ENCODE results near the gene ZNF146. TPM values are rescaled to one million over a fixed set of nuclear protein-coding genes. Genes with fewer than 3 reads are reported as not detected.

The ZNF146 gene
- total RNA-seq, 1 donor from 2014 or later, result 110 TPM

GRCh38 chr19:36255316-36255715, 40.4 kb downstream of the ZNF146 start:
- no peak overlapping the region for H3K4me3 Mint-ChIP-seq
- peak; percentile 64 for DNase-seq (ENCODE audit: extremely low spot score, unreplicated experiment)
- H3K27me3 Mint-ChIP-seq, result no peaks in the 10 kb centered on the region
- no peak overlapping the region for H3K27ac Mint-ChIP-seq
- TF ChIP-seq CTCF (conservative IDR thresholded peaks at IDR 0.05), result no peak
- H3K9me3 Mint-ChIP-seq, result no peaks in the 10 kb centered on the region
- H3K36me3 Mint-ChIP-seq, result peaks cover 9% of the 10 kb centered on the region
- no peaks in the 10 kb centered on the region for H3K4me1 Mint-ChIP-seq (ENCODE audit: unreplicated experiment)

DNA sequence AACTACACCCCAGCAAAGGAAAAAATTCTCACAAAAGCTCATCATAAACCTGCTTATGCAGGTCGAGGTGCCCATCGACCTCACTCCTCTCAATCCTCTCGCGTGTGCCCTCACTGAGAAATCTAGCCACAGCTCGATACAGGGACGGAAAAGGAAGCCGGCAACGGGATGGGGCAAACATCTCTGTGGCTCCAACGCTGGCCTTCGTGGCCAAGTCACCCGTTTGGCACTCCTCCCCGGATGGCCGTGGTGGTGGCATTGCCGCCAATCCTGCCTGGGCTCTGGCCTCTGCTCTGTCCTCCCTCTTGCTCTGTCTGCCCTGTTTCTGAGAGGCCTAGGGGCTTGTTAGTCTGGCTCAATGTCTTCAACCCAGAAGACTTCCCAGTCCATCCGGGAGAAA, 41.2 kb downstream of the ZNF146 start:
- TF ChIP-seq CTCF (conservative IDR thresholded peaks at IDR 0.05), result no peak
- Mint-ChIP-seq H3K36me3 (peaks cover 9% of the 10 kb centered on the region), H3K27me3 (no peaks in the 10 kb centered on the region), H3K27ac (no peak overlapping the region), H3K9me3 (no peaks in the 10 kb centered on the region), H3K4me1 (ENCODE audit: unreplicated experiment) (no peaks in the 10 kb centered on the region), H3K4me3 (peak overlapping the region; percentile 34)
- peak; percentile 63 for DNase-seq (ENCODE audit: extremely low spot score, unreplicated experiment)

GRCh38 chr19:36256853-36257519, 42.1 kb downstream of the ZNF146 start:
- Mint-ChIP-seq H3K36me3 (peaks cover 9% of the 10 kb centered on the region), H3K9me3 (no peaks in the 10 kb centered on the region), H3K4me3 (peak overlapping the region; percentile 89), H3K27ac (no peak overlapping the region), H3K4me1 (ENCODE audit: unreplicated experiment) (no peaks in the 10 kb centered on the region), H3K27me3 (no peaks in the 10 kb centered on the region)
- no peak for TF ChIP-seq CTCF (conservative IDR thresholded peaks at IDR 0.05)
- DNase-seq (ENCODE audit: extremely low spot score, unreplicated experiment), result peak; percentile 62

DNA sequence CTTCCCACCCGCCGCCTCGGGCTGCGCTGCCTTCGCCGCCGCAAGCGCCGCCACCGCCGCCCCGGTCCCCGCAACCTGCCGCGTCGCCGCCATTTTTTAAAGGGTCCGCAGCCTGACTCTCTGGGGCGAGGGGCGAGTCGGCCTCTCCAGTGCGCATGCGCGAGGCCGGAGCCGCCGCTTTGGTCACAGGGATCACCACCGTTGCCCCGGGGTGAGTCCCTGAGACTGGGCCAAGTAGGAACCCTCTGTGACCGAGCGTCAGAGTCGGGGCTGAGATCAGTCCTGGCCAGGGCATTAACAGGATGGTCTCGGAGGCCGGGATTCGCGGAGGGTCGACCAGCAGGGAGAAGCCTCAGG, 42.6 kb downstream of the ZNF146 start:
- peak; percentile 82 for DNase-seq (ENCODE audit: extremely low spot score, unreplicated experiment)
- Mint-ChIP-seq H3K27ac (peak overlapping the region; percentile 55), H3K36me3 (peaks cover 9% of the 10 kb centered on the region), H3K27me3 (no peaks in the 10 kb centered on the region), H3K4me3 (peak overlapping the region; percentile 89), H3K4me1 (ENCODE audit: unreplicated experiment) (no peaks in the 10 kb centered on the region), H3K9me3 (no peaks in the 10 kb centered on the region)
- no peak for TF ChIP-seq CTCF (conservative IDR thresholded peaks at IDR 0.05)

- no peaks in the 10 kb centered on the region for H3K9me3 Mint-ChIP-seq
- peak overlapping the region; percentile 55 for H3K27ac Mint-ChIP-seq
- H3K27me3 Mint-ChIP-seq, result no peaks in the 10 kb centered on the region
These were observed 43.3 kb downstream of the ZNF146 start for GRCh38 chr19:36258028-36258875.

More at GRCh38 chr19:36258028-36258875, 43.3 kb downstream of the ZNF146 start:
- H3K4me1 Mint-ChIP-seq (ENCODE audit: unreplicated experiment), result no peaks in the 10 kb centered on the region
- H3K36me3 Mint-ChIP-seq, result peaks cover 9% of the 10 kb centered on the region
- H3K4me3 Mint-ChIP-seq, result peak overlapping the region; percentile 89
- DNase-seq (ENCODE audit: extremely low spot score, unreplicated experiment), result peak; percentile 63
- TF ChIP-seq CTCF (conservative IDR thresholded peaks at IDR 0.05), result no peak

Data from type B pancreatic cell (in vitro differentiated cells).